IMR-90 (cell line): ENCODE results near the gene CDH13. TPM values are rescaled to one million over a fixed set of nuclear protein-coding genes. Genes with fewer than 3 reads are reported as not detected.

Experiments used
- ATAC-seq: fragments of 200-7000 bp; cut with Tn5 transposase; 2 replicates; pipeline ENCODE4 v1.9.1; 2020; ENCODE audit warnings: low read depth, mild to moderate bottlenecking, moderate library complexity
- BruUV-seq: library from RNA; stranded (reverse); fragments of 400-500 nt; replicated peaks from 2 replicates; lab custom pipeline; 2021; lab: Mats Ljungman, UMichigan
- CTCF ChIA-PET: fragments of 300-600 bp; formaldehyde crosslinking; extraction: SDS; loops from one replicate; lab custom pipeline; 2021; ENCODE audit warnings: antibody characterized with exemption; lab: Yijun Ruan, JAX
- POLR2A ChIA-PET: fragments of 300-600 bp; sonication (Branson Sonifier 250); formaldehyde crosslinking; loops from one replicate; lab custom pipeline; 2022; ENCODE audit warnings: antibody characterized with exemption; ENCODE audit not compliant: unreplicated experiment; lab: Charles Lee
- DNase-seq: peaks from one replicate; pipeline ENCODE4 v3.0.0; 2013
- H2AFZ ChIP-seq: replicated peaks from 2 replicates; pipeline ENCODE3; 2013; ENCODE audit warnings: low read length, mild to moderate bottlenecking; ENCODE audit not compliant: poor library complexity
- H2AK5ac ChIP-seq: 2 replicates; pipeline ENCODE4 v1.6.1; 2013; ENCODE audit warnings: low read depth, low read length, inconsistent platforms
- H2AK9ac ChIP-seq: replicated peaks from 2 replicates; pipeline ENCODE3; 2013; ENCODE audit warnings: mild to moderate bottlenecking, low read depth, low read length, moderate library complexity; ENCODE audit not compliant: poor library complexity
- H2BK120ac ChIP-seq: 2 replicates; pipeline ENCODE4 v1.6.1; 2013; ENCODE audit warnings: low read depth, low read length, inconsistent platforms
- H2BK15ac ChIP-seq: 3 replicates; pipeline ENCODE4 v1.6.1; 2013; ENCODE audit warnings: low read depth, low read length, inconsistent platforms
- H2BK20ac ChIP-seq: 2 replicates; pipeline ENCODE4 v1.6.1; 2013; ENCODE audit warnings: low read depth, mild to moderate bottlenecking, inconsistent platforms, low read length, moderate library complexity
- H2BK5ac ChIP-seq: 2 replicates; pipeline ENCODE4 v1.6.1; 2013; ENCODE audit warnings: mild to moderate bottlenecking, low read depth, low read length, inconsistent platforms; ENCODE audit not compliant: poor library complexity, severe bottlenecking
- H3K14ac ChIP-seq: replicated peaks from 2 replicates; pipeline ENCODE4 v1.6.1; 2013; ENCODE audit warnings: low read depth, low read length, inconsistent platforms
- H3K18ac ChIP-seq: 2 replicates; pipeline ENCODE4 v1.6.1; 2013; ENCODE audit warnings: low read depth, low read length, control low read depth
- H3K23ac ChIP-seq: 2 replicates; pipeline ENCODE4 v1.6.1; 2013; ENCODE audit warnings: low read depth, low read length, inconsistent platforms
- H3K27ac ChIP-seq: 2 replicates; pipeline ENCODE4 v1.5.1; 2013; ENCODE audit warnings: mild to moderate bottlenecking, control low read depth, low read length; ENCODE audit not compliant: insufficient read depth
- H3K27me3 ChIP-seq: 2 replicates; pipeline ENCODE4 v1.6.1; 2013; ENCODE audit warnings: low read length; ENCODE audit not compliant: control insufficient read depth, insufficient read depth
- H3K36me3 ChIP-seq: 2 replicates; pipeline ENCODE4 v1.6.1; 2013; ENCODE audit warnings: low read length, mixed read lengths; ENCODE audit not compliant: control insufficient read depth, insufficient read depth
- H3K4ac ChIP-seq: 2 replicates; pipeline ENCODE4 v1.6.1; 2013; ENCODE audit warnings: low read depth, low read length, inconsistent platforms
- H3K4me1 ChIP-seq: 2 replicates; pipeline ENCODE4 v1.6.1; 2013; ENCODE audit warnings: low read length, mixed read lengths; ENCODE audit not compliant: control insufficient read depth, insufficient read depth
- H3K4me2 ChIP-seq: 2 replicates; pipeline ENCODE4 v1.6.1; 2013; ENCODE audit warnings: low read depth, mild to moderate bottlenecking, control low read depth, low read length, moderate library complexity
- H3K4me3 ChIP-seq: 2 replicates; pipeline ENCODE4 v1.5.1; 2013; ENCODE audit warnings: low read depth, mild to moderate bottlenecking, control low read depth, low read length, moderate library complexity; ENCODE audit not compliant: insufficient read depth
- H3K56ac ChIP-seq: 2 replicates; pipeline ENCODE4 v1.6.1; 2013; ENCODE audit warnings: low read length, inconsistent platforms; ENCODE audit not compliant: insufficient read depth; ENCODE audit errors: extremely low read depth
- H3K79me1 ChIP-seq, 2 experiments: 2 replicates each; pipeline ENCODE4 v1.6.1; 2013; ENCODE audit warnings: low read length in 2 of 2, inconsistent platforms in 1 of 2, low read depth in 1 of 2
- H3K9ac ChIP-seq: 2 replicates; pipeline ENCODE4 v1.6.1; 2013; ENCODE audit warnings: low read depth, low read length, control low read depth
- H3K9me1 ChIP-seq: 2 replicates; pipeline ENCODE4 v1.6.1; 2013; ENCODE audit warnings: low read length, inconsistent platforms; ENCODE audit not compliant: insufficient read depth
- H3K9me3 ChIP-seq: 2 replicates; pipeline ENCODE4 v1.6.1; 2013; ENCODE audit warnings: low read length; ENCODE audit not compliant: control insufficient read depth, insufficient read depth
- H4K20me1 ChIP-seq: 2 replicates; pipeline ENCODE4 v1.6.1; 2013; ENCODE audit warnings: low read length, inconsistent platforms; ENCODE audit not compliant: insufficient read depth
- H4K5ac ChIP-seq: 2 replicates; pipeline ENCODE4 v1.6.1; 2013; ENCODE audit warnings: mild to moderate bottlenecking, low read depth, low read length, control low read depth
- H4K8ac ChIP-seq, 2 experiments: 2 replicates each; pipeline ENCODE4 v1.6.1; 2013; ENCODE audit warnings: low read depth in 2 of 2, low read length in 2 of 2, control low read depth in 1 of 2, inconsistent platforms in 1 of 2
- H4K91ac ChIP-seq: 2 replicates; pipeline ENCODE4 v1.6.1; 2013; ENCODE audit warnings: low read depth, low read length, inconsistent platforms; ENCODE audit not compliant: insufficient read depth
- BHLHE40 ChIP-seq: fragments of 150-350 bp; IDR thresholded peaks from 2 replicates; pipeline ENCODE4 v1.6.1; 2016; ENCODE audit warnings: mild to moderate bottlenecking, low read depth, low read length
- CEBPB ChIP-seq: IDR thresholded peaks from 2 replicates; pipeline ENCODE4 v1.6.1; 2012; ENCODE audit warnings: low read depth, low read length, improper control_type of control experiment
- FOS ChIP-seq: fragments of 150-350 bp; IDR thresholded peaks from 2 replicates; pipeline ENCODE4 v1.6.1; 2016; ENCODE audit warnings: low read depth, low read length
- MAFK ChIP-seq: IDR thresholded peaks from 2 replicates; pipeline ENCODE4 v1.6.1; 2012; ENCODE audit warnings: low read depth, low read length, improper control_type of control experiment
- MXI1 ChIP-seq: IDR thresholded peaks from 2 replicates; pipeline ENCODE4 v1.6.1; 2012; ENCODE audit warnings: low read depth, mild to moderate bottlenecking, low read length, moderate library complexity, borderline replicate concordance
- NFE2L2 ChIP-seq: fragments of 150-350 bp; IDR thresholded peaks from 2 replicates; pipeline ENCODE4 v1.6.1; 2016; ENCODE audit warnings: low read depth, mild to moderate bottlenecking, low read length
- POLR2A ChIP-seq: IDR thresholded peaks from 2 replicates; pipeline ENCODE4 v1.6.1; 2012; ENCODE audit warnings: mild to moderate bottlenecking, low read depth, low read length
- RAD21 ChIP-seq: IDR thresholded peaks from 2 replicates; pipeline ENCODE4 v1.6.1; 2012; ENCODE audit warnings: low read length, improper control_type of control experiment
- RFX5 ChIP-seq: IDR thresholded peaks from 2 replicates; pipeline ENCODE4 v1.8.0; 2012; ENCODE audit warnings: low read depth, mild to moderate bottlenecking, low read length, moderate library complexity
- WGBS, 2 experiments: methylation state at CpG; one replicate each; pipeline versions ENCODE4 v1.1.5 to v1.1.7; 2013; ENCODE audit warnings: missing lambda C conversion rate in 2 of 2; ENCODE audit not compliant: insufficient read length in 1 of 2; ENCODE audit errors: extremely low coverage in 2 of 2; 5-methylcytosine and 5-hydroxymethylcytosine counted together
- dilution Hi-C: fragments of 300-500 bp; cut with HindIII; formaldehyde crosslinking; loops from one replicate; pipeline ENCODE4 v1.14.3; 2018; ENCODE audit warnings: low sequenced_read_pairs; ENCODE audit not compliant: unreplicated experiment
- in situ Hi-C: fragments of 300-500 bp; cut with MboI; formaldehyde crosslinking; loops from 3 replicates; pipeline ENCODE4 v1.14.3; 2019; ENCODE audit warnings: low sequenced_read_pairs, inconsistent platforms, mixed read lengths
- intact Hi-C: fragments of 100-400 bp; cut with micrococcal nuclease; formaldehyde crosslinking; loops from 2 replicates; pipeline ENCODE4 v1.10.0; 2022
- polyA plus RNA-seq, 3 experiments: library from polyadenylated mRNA; depleted of rRNA; stranded (reverse); fragments of >200 nt; gene quantifications; 2 replicates each; pipeline ENCODE4 v1.2.3, GENCODE V29; 2012; ENCODE audit warnings: low replicate concordance in 1 of 3
- total RNA-seq: library from RNA; depleted of rRNA; stranded (reverse); fragments of >200 nt; gene quantifications from 2 replicates; pipeline ENCODE4 v1.2.3, GENCODE V29; 2012
- TF ChIP-seq, protein P1 (sequence below): conservative IDR thresholded peaks from 2 replicates; pipeline ENCODE4 v1.5.1; 2012; ENCODE audit warnings: mild to moderate bottlenecking, low read depth, low read length, improper control_type of control experiment

The CDH13 gene
- total and polyA plus RNA-seq, 2 of the 4 experiments (the other 2 are of a cell fraction) = 61.6 to 74.7 TPM

DNA sequence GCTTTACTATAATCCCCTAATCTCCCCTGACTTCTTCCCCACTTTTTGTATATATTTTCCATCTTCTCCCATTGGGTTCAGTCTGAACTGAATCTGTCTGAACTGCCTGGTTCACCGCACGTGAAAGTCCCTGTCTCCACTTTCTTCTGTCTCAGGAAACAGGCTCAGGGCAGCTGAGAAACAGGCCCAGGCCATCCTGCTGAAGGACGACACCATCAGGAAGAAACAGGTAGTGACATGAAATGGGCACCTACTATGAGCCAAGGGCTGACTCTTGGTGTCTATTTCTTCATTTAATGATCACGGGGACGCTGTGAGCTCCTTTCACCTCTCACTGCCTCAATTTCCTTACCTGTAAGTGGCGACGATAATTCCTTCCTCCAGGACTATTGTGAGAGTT lies 1090.5 kb downstream of the CDH13 start:
- no peaks in the 10 kb centered on the region for H4K20me1 ChIP-seq
- no peak overlapping the region for H4K5ac ChIP-seq
- H3K79me1 ChIP-seq = no peaks in the 10 kb centered on the region
- ChIA-PET CTCF (interaction anchor here (0.6 kb wide), 1 partner anchor 780 kb away, joined by 5 read pairs; no protein-coding TSS in a partner anchor), POLR2A (no interaction called here)
- no peak overlapping the region for H3K23ac ChIP-seq
- TF ChIP-seq, protein P1, sequence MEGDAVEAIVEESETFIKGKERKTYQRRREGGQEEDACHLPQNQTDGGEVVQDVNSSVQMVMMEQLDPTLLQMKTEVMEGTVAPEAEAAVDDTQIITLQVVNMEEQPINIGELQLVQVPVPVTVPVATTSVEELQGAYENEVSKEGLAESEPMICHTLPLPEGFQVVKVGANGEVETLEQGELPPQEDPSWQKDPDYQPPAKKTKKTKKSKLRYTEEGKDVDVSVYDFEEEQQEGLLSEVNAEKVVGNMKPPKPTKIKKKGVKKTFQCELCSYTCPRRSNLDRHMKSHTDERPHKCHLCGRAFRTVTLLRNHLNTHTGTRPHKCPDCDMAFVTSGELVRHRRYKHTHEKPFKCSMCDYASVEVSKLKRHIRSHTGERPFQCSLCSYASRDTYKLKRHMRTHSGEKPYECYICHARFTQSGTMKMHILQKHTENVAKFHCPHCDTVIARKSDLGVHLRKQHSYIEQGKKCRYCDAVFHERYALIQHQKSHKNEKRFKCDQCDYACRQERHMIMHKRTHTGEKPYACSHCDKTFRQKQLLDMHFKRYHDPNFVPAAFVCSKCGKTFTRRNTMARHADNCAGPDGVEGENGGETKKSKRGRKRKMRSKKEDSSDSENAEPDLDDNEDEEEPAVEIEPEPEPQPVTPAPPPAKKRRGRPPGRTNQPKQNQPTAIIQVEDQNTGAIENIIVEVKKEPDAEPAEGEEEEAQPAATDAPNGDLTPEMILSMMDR = no peak
- no peak for TF ChIP-seq RAD21
- no peak for TF ChIP-seq NFE2L2
- no peak for TF ChIP-seq MAFK
- TF ChIP-seq RFX5 = no peak
- TF ChIP-seq CEBPB = no peak
- TF ChIP-seq BHLHE40 = no peak
- TF ChIP-seq POLR2A = no peak
- TF ChIP-seq FOS = no peak
- TF ChIP-seq MXI1 = no peak
- H3K9me3 ChIP-seq = no peaks in the 10 kb centered on the region
- 0 out of 4 replicates have a peak overlapping the region, but pooled peaks of 1 of the 2 experiments have one; percentile 16 for H4K8ac ChIP-seq
- no peak overlapping the region for H2BK120ac ChIP-seq
- no peaks in the 10 kb centered on the region for H3K36me3 ChIP-seq
- no peak overlapping the region for H3K18ac ChIP-seq
- ATAC-seq (no peak), DNase-seq (no peak)
- H2BK20ac ChIP-seq = no peak overlapping the region
- H3K9ac ChIP-seq = no peak overlapping the region
- dilution Hi-C loops (no loop called here), intact Hi-C loops (no loop called here), in situ Hi-C loops (no loop called here)
- H3K56ac ChIP-seq = no peak overlapping the region
- H3K27me3 ChIP-seq = no peaks in the 10 kb centered on the region
- H3K4me1 ChIP-seq = no peaks in the 10 kb centered on the region
- H3K9me1 ChIP-seq = peaks cover 8% of the 10 kb centered on the region
- no peak overlapping the region for H2AK5ac ChIP-seq
- no peak overlapping the region for H3K4me3 ChIP-seq
- H3K27ac ChIP-seq = no peak overlapping the region
- no peak overlapping the region for H2AK9ac ChIP-seq
- no peak overlapping the region for H3K14ac ChIP-seq
- H2BK15ac ChIP-seq = no peak overlapping the region
- no TSS peak for BruUV-seq
- no peak overlapping the region for H3K4me2 ChIP-seq
- no peak overlapping the region for H3K4ac ChIP-seq
- H2BK5ac ChIP-seq = no peak overlapping the region
- H2AFZ ChIP-seq = no peak overlapping the region
- WGBS, 2 experiments = 20% methylated on average over 1 of the region's 7 CpGs; no CpG with 5 or more reads in 1 of the 2 experiments
- H4K91ac ChIP-seq = no peak overlapping the region
